HG02973 (cell line): ENCODE measurements around the gene SCN3B.

ENCODE experiments used
- ATAC-seq: cut with Tn5 transposase; IDR thresholded peaks from one replicate; pipeline ENCODE4 v1.9.1; 2021; ENCODE audit warnings: moderate library complexity; ENCODE audit not compliant: unreplicated experiment

SCN3B gene

DNA sequence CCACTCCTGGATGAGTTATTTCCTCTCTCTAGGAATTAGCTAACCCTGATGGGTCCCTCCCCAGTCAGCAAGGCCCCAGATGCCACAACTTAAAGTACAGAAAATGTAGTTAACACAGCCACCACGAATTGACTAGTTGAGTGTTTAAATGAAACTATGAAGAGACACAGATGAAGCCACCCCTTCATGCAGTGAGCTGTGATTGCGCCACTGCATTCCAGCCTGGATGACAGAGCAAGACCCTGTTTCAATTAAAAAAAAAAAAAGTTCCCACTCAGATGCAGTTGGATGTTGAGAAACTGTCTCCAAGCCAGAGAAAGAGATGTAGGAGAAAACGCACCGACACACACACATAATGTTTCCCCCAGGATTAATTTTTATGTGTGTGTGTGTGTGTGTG is 53.3 kb downstream of the SCN3B start:
- no peak for ATAC-seq

- no peak for ATAC-seq
These were observed 56.6 kb downstream of the SCN3B start for GRCh38 chr11:123597859-123598258.

GRCh38 chr11:123594921-123595320 is 59.5 kb downstream of the SCN3B start:
- ATAC-seq: no peak

GRCh38 chr11:123594188-123594901 is 60.1 kb downstream of the SCN3B start:
- ATAC-seq: no peak

- no peak for ATAC-seq
These were observed 60.9 kb downstream of the SCN3B start for GRCh38 chr11:123593570-123593969.

DNA sequence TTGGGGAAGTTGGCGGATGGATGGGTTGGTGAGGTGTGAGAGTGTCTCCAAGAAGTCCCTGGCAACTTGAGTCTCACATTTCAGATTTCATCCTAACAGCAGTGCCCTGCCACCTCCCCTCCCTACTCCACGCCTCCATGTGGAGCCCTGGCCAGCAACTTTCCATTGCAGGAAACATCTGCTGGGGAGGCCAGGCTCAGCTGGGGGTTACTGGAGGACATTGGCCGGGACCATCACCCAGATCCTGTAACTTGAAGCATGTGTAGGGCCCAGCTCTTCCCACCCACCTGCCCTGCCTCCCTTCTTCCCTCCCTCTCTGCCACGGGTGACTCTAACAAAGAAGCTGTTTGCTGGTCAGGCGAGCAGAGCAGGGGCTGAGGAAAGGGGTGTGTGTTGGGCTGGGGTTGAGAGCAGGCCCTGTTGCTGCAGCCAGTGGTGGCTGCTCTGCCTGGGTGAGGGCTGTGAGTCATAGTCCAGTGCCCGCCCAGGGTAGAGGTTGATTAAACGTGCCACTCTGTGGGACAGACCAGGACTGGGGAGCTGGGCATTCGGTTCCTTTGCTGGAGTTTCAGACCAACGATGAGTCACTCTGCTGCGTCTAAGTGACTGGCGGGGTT is 64.0 kb downstream of the SCN3B start:
- ATAC-seq: no peak

DNA sequence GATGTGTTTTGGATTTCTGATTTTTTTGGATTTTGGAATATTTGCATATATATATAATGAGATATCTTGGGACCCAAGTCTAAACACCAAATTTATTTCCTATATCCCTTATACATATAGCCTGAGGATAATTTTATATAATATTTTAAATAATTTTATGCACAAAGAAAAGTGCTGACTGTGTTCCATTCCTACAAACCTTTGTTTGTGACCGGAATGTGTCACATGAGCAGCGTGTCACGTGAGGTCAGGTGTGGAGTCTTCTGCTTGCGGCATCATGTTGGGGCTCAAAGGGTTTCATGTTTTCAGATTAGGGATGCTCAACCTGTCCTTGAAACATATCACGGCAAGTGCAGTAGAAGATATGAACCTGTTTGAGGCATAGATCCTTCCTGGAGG is 65.6 kb downstream of the SCN3B start:
- ATAC-seq: no peak

- no peak for ATAC-seq
These were observed 66.1 kb downstream of the SCN3B start for GRCh38 chr11:123588117-123588863.

GRCh38 chr11:123587559-123587958 is 66.9 kb downstream of the SCN3B start:
- ATAC-seq: no peak

- no peak for ATAC-seq
These were observed 67.4 kb downstream of the SCN3B start for GRCh38 chr11:123587044-123587443.

DNA sequence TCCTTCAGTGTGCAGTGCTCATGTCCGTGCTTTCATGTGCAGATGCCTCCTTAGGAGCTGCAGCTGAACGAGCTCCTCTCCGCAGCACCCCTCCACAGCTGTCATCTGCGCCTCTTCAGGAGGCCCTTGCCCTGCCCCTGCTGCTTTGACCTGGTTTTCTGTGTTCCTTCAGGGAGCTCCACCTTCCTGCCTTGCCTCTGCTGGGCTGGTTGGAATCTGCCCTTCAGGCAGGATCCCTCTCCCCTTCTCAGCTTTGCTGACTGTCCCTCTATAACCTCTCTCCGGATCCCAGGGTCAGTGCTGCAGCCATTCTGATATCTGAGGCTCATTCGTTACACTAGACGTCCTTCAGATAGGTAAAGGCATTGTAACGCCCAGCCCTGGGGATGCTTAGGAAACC is 67.9 kb downstream of the SCN3B start:
- no peak for ATAC-seq

DNA sequence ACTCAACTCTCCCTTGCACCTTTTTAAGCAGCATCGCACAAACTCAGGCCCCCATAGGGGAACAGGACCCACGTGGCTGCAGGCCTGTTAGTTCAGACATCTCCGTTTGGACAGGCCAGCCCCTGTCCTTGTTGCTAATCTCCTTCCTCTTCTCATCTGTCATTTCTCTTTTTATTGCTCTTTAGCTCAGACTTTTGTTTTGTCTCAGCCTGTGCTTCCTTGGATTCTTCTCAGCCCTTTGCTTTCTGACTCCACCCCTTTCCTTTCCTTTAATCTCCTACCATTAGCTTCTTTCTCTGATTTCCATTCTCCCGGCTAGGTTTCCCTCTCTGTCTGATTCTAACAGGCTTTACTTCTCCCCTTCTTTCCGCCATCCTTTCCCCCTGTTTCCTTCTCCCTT is 68.7 kb downstream of the SCN3B start:
- ATAC-seq: no peak

DNA sequence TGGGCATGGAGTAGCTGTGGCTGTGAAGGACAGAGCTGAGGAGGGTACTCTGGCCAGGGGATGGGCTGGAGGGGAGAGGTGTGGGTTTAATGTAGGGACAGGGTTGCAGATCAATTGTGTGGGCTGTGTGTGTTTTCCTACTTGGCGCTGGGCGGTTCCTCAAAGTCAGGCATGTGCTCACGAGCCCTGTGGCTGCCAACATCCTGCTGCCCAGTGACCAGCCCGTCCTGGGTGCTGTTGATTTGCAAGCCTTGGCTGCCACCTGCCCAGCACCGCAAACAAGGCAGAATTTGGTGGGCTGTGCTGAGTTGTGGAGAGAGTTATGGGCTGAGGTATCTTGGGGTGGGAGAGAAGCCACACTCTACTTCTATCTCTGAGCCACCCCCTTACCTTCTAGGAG is 69.2 kb downstream of the SCN3B start:
- ATAC-seq: no peak

- ATAC-seq: no peak
These were observed 69.7 kb downstream of the SCN3B start for GRCh38 chr11:123584737-123585136.

GRCh38 chr11:123584186-123584585 is 70.2 kb downstream of the SCN3B start:
- ATAC-seq: no peak

GRCh38 chr11:123582992-123583504 is 71.4 kb downstream of the SCN3B start:
- ATAC-seq: no peak

DNA sequence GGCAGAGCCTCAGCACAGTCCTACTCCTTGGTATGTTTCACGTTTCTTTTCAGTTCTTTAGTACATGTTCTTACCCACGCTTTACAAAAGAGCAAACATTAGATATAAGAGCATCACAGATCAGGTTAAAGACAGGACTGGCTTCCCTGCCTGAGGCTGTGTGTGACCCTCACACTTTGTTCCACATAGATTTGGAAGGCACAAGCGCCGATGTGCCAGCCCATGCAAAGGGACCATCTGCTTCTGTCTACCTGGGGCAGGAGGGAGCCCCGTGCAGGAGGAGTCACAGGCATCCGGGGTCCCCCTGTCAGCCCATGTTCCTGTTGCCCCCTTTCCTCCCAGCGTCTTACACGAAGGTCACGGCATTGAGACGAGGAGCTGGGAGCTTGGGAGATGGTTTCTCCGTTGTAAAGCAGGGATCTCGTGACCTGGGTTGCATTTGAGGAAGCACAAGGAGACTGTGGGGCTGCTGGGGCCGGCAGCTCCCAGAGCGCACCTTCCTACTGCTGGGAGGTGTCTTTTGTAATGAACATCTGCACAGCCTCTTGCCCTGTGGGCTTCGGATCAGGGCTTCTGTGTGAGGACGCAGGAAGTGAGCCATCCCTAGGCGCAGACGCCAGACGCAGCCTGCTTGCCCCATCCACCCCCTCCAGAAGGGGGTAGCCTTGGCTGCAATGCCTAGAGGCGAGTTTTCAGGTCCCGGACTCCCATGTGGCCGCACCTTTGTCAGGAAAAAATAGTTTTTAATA is 72.6 kb downstream of the SCN3B start:
- ATAC-seq: no peak

DNA sequence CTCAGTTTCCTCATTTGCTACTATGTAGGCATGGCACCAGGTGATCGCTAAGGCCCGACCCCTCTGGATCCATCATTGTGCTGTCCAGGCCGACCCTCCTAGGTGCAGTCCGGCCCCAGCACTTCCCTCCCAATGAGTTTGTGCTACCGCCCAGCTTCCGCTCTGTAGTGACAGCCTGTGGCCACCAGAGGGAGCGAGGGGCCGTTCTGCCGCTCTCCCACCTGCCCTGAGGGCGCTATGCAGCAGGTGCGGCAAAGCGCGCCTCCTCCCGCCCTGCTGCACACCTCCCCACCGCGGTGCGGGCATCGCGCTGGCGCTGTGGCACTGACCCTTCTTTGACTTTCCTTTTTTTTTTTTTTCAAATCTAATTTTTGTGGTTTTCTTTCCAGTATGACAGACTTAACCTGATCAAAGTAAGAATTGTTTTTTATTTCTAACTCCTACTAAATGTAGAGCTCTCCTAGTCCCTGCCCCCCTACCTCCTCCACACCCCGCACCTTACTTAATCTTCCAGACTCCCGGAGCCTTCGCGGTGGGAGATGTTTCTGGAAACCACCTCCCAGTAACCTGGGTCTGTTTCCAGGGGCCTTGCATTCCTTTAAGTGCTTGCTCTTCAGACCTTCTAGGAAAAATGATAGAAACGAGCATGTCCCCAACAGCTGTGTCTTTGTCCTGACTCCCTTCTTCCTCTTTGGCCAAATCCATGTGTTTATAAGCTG is 73.7 kb downstream of the SCN3B start:
- peak; percentile 84 for ATAC-seq

DNA sequence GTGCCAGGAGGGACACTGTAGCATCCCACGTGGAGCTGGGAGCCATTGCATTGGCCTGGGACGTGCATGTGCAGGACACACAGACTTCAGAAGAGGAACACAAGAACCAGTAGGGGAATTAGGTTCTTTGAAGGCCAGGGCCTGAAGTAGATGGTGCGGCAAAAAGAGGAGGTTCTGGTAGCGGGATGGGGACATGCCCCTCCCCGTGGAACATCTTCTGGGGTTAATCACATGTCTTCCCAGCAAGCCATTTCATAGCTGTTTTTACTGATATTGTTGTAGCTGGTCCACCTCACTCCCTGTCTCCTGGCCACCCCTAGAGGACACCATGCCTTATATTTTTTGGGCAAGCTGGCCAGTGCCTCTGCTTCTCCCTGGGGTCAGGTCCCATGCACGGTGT is 74.3 kb downstream of the SCN3B start:
- ATAC-seq: no peak

GRCh38 chr11:123579482-123579812 is 75.0 kb downstream of the SCN3B start:
- ATAC-seq: no peak
